IMR-90 (cell line): ENCODE results near the gene ZNF611. TPM values are rescaled to one million over a fixed set of nuclear protein-coding genes. Genes with fewer than 3 reads are reported as not detected.
A peak's percentile ranks its signal among the peaks of the same experiment; 100 is the strongest.

Source experiments
- ATAC-seq: fragments of 200-7000 bp; cut with Tn5 transposase; 2 replicates; pipeline ENCODE4 v1.9.1; 2020; ENCODE audit warnings: low read depth, mild to moderate bottlenecking, moderate library complexity
- BruUV-seq: library from RNA; stranded (reverse); fragments of 400-500 nt; replicated peaks from 2 replicates; lab custom pipeline; 2021; lab: Mats Ljungman, UMichigan
- CTCF ChIA-PET: fragments of 300-600 bp; formaldehyde crosslinking; extraction: SDS; loops from one replicate; lab custom pipeline; 2021; ENCODE audit warnings: antibody characterized with exemption; lab: Yijun Ruan, JAX
- POLR2A ChIA-PET: fragments of 300-600 bp; sonication (Branson Sonifier 250); formaldehyde crosslinking; loops from one replicate; lab custom pipeline; 2022; ENCODE audit warnings: antibody characterized with exemption; ENCODE audit not compliant: unreplicated experiment; lab: Charles Lee
- DNase-seq: peaks from one replicate; pipeline ENCODE4 v3.0.0; 2013
- H2AFZ ChIP-seq: replicated peaks from 2 replicates; pipeline ENCODE3; 2013; ENCODE audit warnings: low read length, mild to moderate bottlenecking; ENCODE audit not compliant: poor library complexity
- H2AK5ac ChIP-seq: 2 replicates; pipeline ENCODE4 v1.6.1; 2013; ENCODE audit warnings: low read depth, low read length, inconsistent platforms
- H2AK9ac ChIP-seq: replicated peaks from 2 replicates; pipeline ENCODE3; 2013; ENCODE audit warnings: mild to moderate bottlenecking, low read depth, low read length, moderate library complexity; ENCODE audit not compliant: poor library complexity
- H2BK120ac ChIP-seq: 2 replicates; pipeline ENCODE4 v1.6.1; 2013; ENCODE audit warnings: low read depth, low read length, inconsistent platforms
- H2BK15ac ChIP-seq: 3 replicates; pipeline ENCODE4 v1.6.1; 2013; ENCODE audit warnings: low read depth, low read length, inconsistent platforms
- H2BK20ac ChIP-seq: 2 replicates; pipeline ENCODE4 v1.6.1; 2013; ENCODE audit warnings: low read depth, mild to moderate bottlenecking, inconsistent platforms, low read length, moderate library complexity
- H2BK5ac ChIP-seq: 2 replicates; pipeline ENCODE4 v1.6.1; 2013; ENCODE audit warnings: mild to moderate bottlenecking, low read depth, low read length, inconsistent platforms; ENCODE audit not compliant: poor library complexity, severe bottlenecking
- H3K14ac ChIP-seq: replicated peaks from 2 replicates; pipeline ENCODE4 v1.6.1; 2013; ENCODE audit warnings: low read depth, low read length, inconsistent platforms
- H3K18ac ChIP-seq: 2 replicates; pipeline ENCODE4 v1.6.1; 2013; ENCODE audit warnings: low read depth, low read length, control low read depth
- H3K23ac ChIP-seq: 2 replicates; pipeline ENCODE4 v1.6.1; 2013; ENCODE audit warnings: low read depth, low read length, inconsistent platforms
- H3K27ac ChIP-seq: 2 replicates; pipeline ENCODE4 v1.5.1; 2013; ENCODE audit warnings: mild to moderate bottlenecking, control low read depth, low read length; ENCODE audit not compliant: insufficient read depth
- H3K27me3 ChIP-seq: 2 replicates; pipeline ENCODE4 v1.6.1; 2013; ENCODE audit warnings: low read length; ENCODE audit not compliant: control insufficient read depth, insufficient read depth
- H3K36me3 ChIP-seq: 2 replicates; pipeline ENCODE4 v1.6.1; 2013; ENCODE audit warnings: low read length, mixed read lengths; ENCODE audit not compliant: control insufficient read depth, insufficient read depth
- H3K4ac ChIP-seq: 2 replicates; pipeline ENCODE4 v1.6.1; 2013; ENCODE audit warnings: low read depth, low read length, inconsistent platforms
- H3K4me1 ChIP-seq: 2 replicates; pipeline ENCODE4 v1.6.1; 2013; ENCODE audit warnings: low read length, mixed read lengths; ENCODE audit not compliant: control insufficient read depth, insufficient read depth
- H3K4me2 ChIP-seq: 2 replicates; pipeline ENCODE4 v1.6.1; 2013; ENCODE audit warnings: low read depth, mild to moderate bottlenecking, control low read depth, low read length, moderate library complexity
- H3K4me3 ChIP-seq: 2 replicates; pipeline ENCODE4 v1.5.1; 2013; ENCODE audit warnings: low read depth, mild to moderate bottlenecking, control low read depth, low read length, moderate library complexity; ENCODE audit not compliant: insufficient read depth
- H3K56ac ChIP-seq: 2 replicates; pipeline ENCODE4 v1.6.1; 2013; ENCODE audit warnings: low read length, inconsistent platforms; ENCODE audit not compliant: insufficient read depth; ENCODE audit errors: extremely low read depth
- H3K79me1 ChIP-seq, 2 experiments: 2 replicates each; pipeline ENCODE4 v1.6.1; 2013; ENCODE audit warnings: low read length in 2 of 2, inconsistent platforms in 1 of 2, low read depth in 1 of 2
- H3K9ac ChIP-seq: 2 replicates; pipeline ENCODE4 v1.6.1; 2013; ENCODE audit warnings: low read depth, low read length, control low read depth
- H3K9me1 ChIP-seq: 2 replicates; pipeline ENCODE4 v1.6.1; 2013; ENCODE audit warnings: low read length, inconsistent platforms; ENCODE audit not compliant: insufficient read depth
- H3K9me3 ChIP-seq: 2 replicates; pipeline ENCODE4 v1.6.1; 2013; ENCODE audit warnings: low read length; ENCODE audit not compliant: control insufficient read depth, insufficient read depth
- H4K20me1 ChIP-seq: 2 replicates; pipeline ENCODE4 v1.6.1; 2013; ENCODE audit warnings: low read length, inconsistent platforms; ENCODE audit not compliant: insufficient read depth
- H4K5ac ChIP-seq: 2 replicates; pipeline ENCODE4 v1.6.1; 2013; ENCODE audit warnings: mild to moderate bottlenecking, low read depth, low read length, control low read depth
- H4K8ac ChIP-seq, 2 experiments: 2 replicates each; pipeline ENCODE4 v1.6.1; 2013; ENCODE audit warnings: low read depth in 2 of 2, low read length in 2 of 2, control low read depth in 1 of 2, inconsistent platforms in 1 of 2
- H4K91ac ChIP-seq: 2 replicates; pipeline ENCODE4 v1.6.1; 2013; ENCODE audit warnings: low read depth, low read length, inconsistent platforms; ENCODE audit not compliant: insufficient read depth
- BHLHE40 ChIP-seq: fragments of 150-350 bp; IDR thresholded peaks from 2 replicates; pipeline ENCODE4 v1.6.1; 2016; ENCODE audit warnings: mild to moderate bottlenecking, low read depth, low read length
- CEBPB ChIP-seq: IDR thresholded peaks from 2 replicates; pipeline ENCODE4 v1.6.1; 2012; ENCODE audit warnings: low read depth, low read length, improper control_type of control experiment
- CHD1 ChIP-seq: IDR thresholded peaks from 2 replicates; pipeline ENCODE4 v1.6.1; 2012; ENCODE audit warnings: low read depth, low read length, improper control_type of control experiment
- CTCF ChIP-seq: conservative IDR thresholded peaks from 2 replicates; pipeline ENCODE4 v1.5.1; 2012; ENCODE audit warnings: mild to moderate bottlenecking, low read depth, low read length, improper control_type of control experiment
- ELK1 ChIP-seq: fragments of 150-350 bp; IDR thresholded peaks from 2 replicates; pipeline ENCODE4 v1.6.1; 2016; ENCODE audit warnings: low read depth, mild to moderate bottlenecking, low read length, moderate library complexity, borderline replicate concordance
- FOS ChIP-seq: fragments of 150-350 bp; IDR thresholded peaks from 2 replicates; pipeline ENCODE4 v1.6.1; 2016; ENCODE audit warnings: low read depth, low read length
- MAFK ChIP-seq: IDR thresholded peaks from 2 replicates; pipeline ENCODE4 v1.6.1; 2012; ENCODE audit warnings: low read depth, low read length, improper control_type of control experiment
- MAZ ChIP-seq: IDR thresholded peaks from 2 replicates; pipeline ENCODE4 v1.6.1; 2012; ENCODE audit warnings: low read depth, mild to moderate bottlenecking, low read length, improper control_type of control experiment, moderate library complexity, borderline replicate concordance
- MXI1 ChIP-seq: IDR thresholded peaks from 2 replicates; pipeline ENCODE4 v1.6.1; 2012; ENCODE audit warnings: low read depth, mild to moderate bottlenecking, low read length, moderate library complexity, borderline replicate concordance
- NFE2L2 ChIP-seq: fragments of 150-350 bp; IDR thresholded peaks from 2 replicates; pipeline ENCODE4 v1.6.1; 2016; ENCODE audit warnings: low read depth, mild to moderate bottlenecking, low read length
- POLR2A ChIP-seq: IDR thresholded peaks from 2 replicates; pipeline ENCODE4 v1.6.1; 2012; ENCODE audit warnings: mild to moderate bottlenecking, low read depth, low read length
- RAD21 ChIP-seq: IDR thresholded peaks from 2 replicates; pipeline ENCODE4 v1.6.1; 2012; ENCODE audit warnings: low read length, improper control_type of control experiment
- RCOR1 ChIP-seq: IDR thresholded peaks from 2 replicates; pipeline ENCODE4 v1.6.1; 2012; ENCODE audit warnings: mild to moderate bottlenecking, low read length, improper control_type of control experiment; ENCODE audit not compliant: insufficient replicate concordance
- RFX5 ChIP-seq: IDR thresholded peaks from 2 replicates; pipeline ENCODE4 v1.8.0; 2012; ENCODE audit warnings: low read depth, mild to moderate bottlenecking, low read length, moderate library complexity
- SMC3 ChIP-seq: fragments of 150-350 bp; IDR thresholded peaks from 2 replicates; pipeline ENCODE4 v1.6.1; 2016; ENCODE audit warnings: low read depth, mild to moderate bottlenecking, antibody characterized with exemption, low read length, moderate library complexity
- USF2 ChIP-seq: fragments of 150-350 bp; IDR thresholded peaks from 2 replicates; pipeline ENCODE4 v1.6.1; 2017; ENCODE audit warnings: mild to moderate bottlenecking, antibody characterized with exemption, low read length, low read depth
- WGBS, 2 experiments: methylation state at CpG; one replicate each; pipeline versions ENCODE4 v1.1.5 to v1.1.7; 2013; ENCODE audit warnings: missing lambda C conversion rate in 2 of 2; ENCODE audit not compliant: insufficient read length in 1 of 2; ENCODE audit errors: extremely low coverage in 2 of 2; 5-methylcytosine and 5-hydroxymethylcytosine counted together
- dilution Hi-C: fragments of 300-500 bp; cut with HindIII; formaldehyde crosslinking; loops from one replicate; pipeline ENCODE4 v1.14.3; 2018; ENCODE audit warnings: low sequenced_read_pairs; ENCODE audit not compliant: unreplicated experiment
- in situ Hi-C: fragments of 300-500 bp; cut with MboI; formaldehyde crosslinking; loops from 3 replicates; pipeline ENCODE4 v1.14.3; 2019; ENCODE audit warnings: low sequenced_read_pairs, inconsistent platforms, mixed read lengths
- intact Hi-C: fragments of 100-400 bp; cut with micrococcal nuclease; formaldehyde crosslinking; loops from 2 replicates; pipeline ENCODE4 v1.10.0; 2022
- polyA plus RNA-seq, 3 experiments: library from polyadenylated mRNA; depleted of rRNA; stranded (reverse); fragments of >200 nt; gene quantifications; 2 replicates each; pipeline ENCODE4 v1.2.3, GENCODE V29; 2012; ENCODE audit warnings: low replicate concordance in 1 of 3
- total RNA-seq: library from RNA; depleted of rRNA; stranded (reverse); fragments of >200 nt; gene quantifications from 2 replicates; pipeline ENCODE4 v1.2.3, GENCODE V29; 2012

Gene ZNF611
- total and polyA plus RNA-seq, 2 of the 4 experiments (the other 2 are of a cell fraction) = 3.8 to 8.8 TPM

- H4K5ac ChIP-seq = no peak overlapping the region
- H3K4me1 ChIP-seq = peaks cover 7% of the 10 kb centered on the region
- BruUV-seq = no TSS peak
- in situ Hi-C loops (no loop called here), dilution Hi-C loops (no loop called here), intact Hi-C loops (no loop called here)
- H2AK9ac ChIP-seq = no peak overlapping the region
- no peak overlapping the region for H3K56ac ChIP-seq
- POLR2A ChIA-PET = no interaction called here
- no peak overlapping the region for H2BK15ac ChIP-seq
- no peak for DNase-seq
- H4K20me1 ChIP-seq = no peaks in the 10 kb centered on the region
- H2AK5ac ChIP-seq = no peak overlapping the region
- H3K27ac ChIP-seq = no peak overlapping the region
- no peak overlapping the region for H4K91ac ChIP-seq
- H2AFZ ChIP-seq = no peak overlapping the region
- CTCF ChIA-PET = interaction anchor here (0.6 kb wide), 1 partner anchor 38 kb away, joined by 3 read pairs; no protein-coding TSS in a partner anchor
- H3K14ac ChIP-seq = no peak overlapping the region
- no peak overlapping the region for H2BK20ac ChIP-seq
- H2BK120ac ChIP-seq = no peak overlapping the region
- H3K9ac ChIP-seq = no peak overlapping the region
- no CpG with 5 or more reads among the region's 2 CpGs for WGBS, 2 experiments
- H3K9me3 ChIP-seq = no peaks in the 10 kb centered on the region
- H3K79me1 ChIP-seq = peaks cover 11 to 56% of the 10 kb centered on the region in 2 experiments
- no peak overlapping the region for H3K4me3 ChIP-seq
- no peak overlapping the region for H3K4ac ChIP-seq
- H3K23ac ChIP-seq = no peak overlapping the region
- H3K18ac ChIP-seq = no peak overlapping the region
- peaks cover 9% of the 10 kb centered on the region for H3K36me3 ChIP-seq
- H2BK5ac ChIP-seq = peak overlapping the region; percentile 22
- no peak for ATAC-seq
- peaks cover 8% of the 10 kb centered on the region for H3K9me1 ChIP-seq
- no peak for TF ChIP-seq POLR2A
- TF ChIP-seq CTCF = no peak
- TF ChIP-seq MAFK = no peak
- no peak for TF ChIP-seq NFE2L2
- TF ChIP-seq CHD1 = no peak
- no peak for TF ChIP-seq MXI1
- no peak for TF ChIP-seq SMC3
- no peak for TF ChIP-seq RCOR1
- TF ChIP-seq ELK1 = no peak
- no peak for TF ChIP-seq RAD21
- TF ChIP-seq BHLHE40 = no peak
- no peak for TF ChIP-seq FOS
- TF ChIP-seq MAZ = no peak
- no peak for TF ChIP-seq CEBPB
- TF ChIP-seq USF2 = no peak
- no peak for TF ChIP-seq RFX5
- no peaks in the 10 kb centered on the region for H3K27me3 ChIP-seq
- H3K4me2 ChIP-seq = no peak overlapping the region; the same call in 1 of the 2 replicates
- no peak overlapping the region for H4K8ac ChIP-seq
Observed at GRCh38 chr19:52688335-52688734, 46.5 kb downstream of the ZNF611 start.
